ENCODE measurements around the gene CDH13. TPM values are rescaled to one million over a fixed set of nuclear protein-coding genes. Genes with fewer than 3 reads are reported as not detected.

Gene CDH13
- total and polyA plus RNA-seq, 10 of the 15 experiments (the other 5 are each of a cell fraction or from before 2014, with no cell fraction given), result under 0.01 to 0.05 TPM; not detected in 8

- Histone ChIP-seq H3K4me1 (ENCODE audit: control insufficient read depth, insufficient read depth, low read length) (no peaks in the 10 kb centered on the region), H3K4me2 (ENCODE audit: control insufficient read depth, insufficient read depth) (no peak overlapping the region), H3K27ac (ENCODE audit: control insufficient read depth, insufficient read depth) (no peak overlapping the region), H3K36me3 (ENCODE audit: control insufficient read depth in 2 of 2, insufficient read depth in 2 of 2, low read length in 1 of 2) (no peaks in the 10 kb centered on the region), H3K9ac (ENCODE audit: control insufficient read depth, insufficient read depth, low read length) (no peak overlapping the region), H3K9me3 (replicated peaks; ENCODE audit: control insufficient read depth, insufficient read depth, low read length) (no peaks in the 10 kb centered on the region), H4K20me1 (ENCODE audit: control insufficient read depth, insufficient read depth) (no peaks in the 10 kb centered on the region), H3K27me3 (replicated peaks in 1 of 2; ENCODE audit: control insufficient read depth in 2 of 2, insufficient read depth in 2 of 2, low read length in 1 of 2) (no peaks in the 10 kb centered on the region), H3K4me3 (no peak overlapping the region), H2AFZ (ENCODE audit: control insufficient read depth, low read depth, low read length) (no peak overlapping the region), H3K79me2 (ENCODE audit: control insufficient read depth, insufficient read depth, low read length) (no peaks in the 10 kb centered on the region)
- intact Hi-C loops (cut with micrococcal nuclease; ENCODE audit: unreplicated experiment), result no loop called here
- TF ChIP-seq RB1 (IDR thresholded peaks at IDR 0.05; ENCODE audit: borderline replicate concordance) (no peak), ZNF217 (IDR thresholded peaks at IDR 0.05) (no peak), PAX8 (IDR thresholded peaks at IDR 0.05) (no peak), IRF3 (IDR thresholded peaks at IDR 0.05) (no peak), EGR1 (IDR thresholded peaks at IDR 0.05; ENCODE audit: borderline replicate concordance in 1 of 2, low read depth in 2 of 2, low read length in 2 of 2) (no peak), ZNF622 (IDR thresholded peaks at IDR 0.05) (no peak), ZNF274 (IDR thresholded peaks at IDR 0.05; ENCODE audit: insufficient read depth, insufficient read length) (no peak), POLR2AphosphoS5 (IDR thresholded peaks at IDR 0.05; ENCODE audit: low read length) (no peak), NRF1 (conservative IDR thresholded peaks at IDR 0.05; ENCODE audit: low read depth, low read length) (no peak), NR2F1 (conservative IDR thresholded peaks at IDR 0.05) (no peak), RUNX3 (IDR thresholded peaks at IDR 0.05; ENCODE audit: low read length) (no peak), CREM (IDR thresholded peaks at IDR 0.05; ENCODE audit: low read depth) (no peak), YY1 (IDR thresholded peaks at IDR 0.05; ENCODE audit: low read depth, low read length) (no peak), TAF1 (IDR thresholded peaks at IDR 0.05; ENCODE audit: borderline replicate concordance, low read depth, low read length) (no peak), NFYB (IDR thresholded peaks at IDR 0.05; ENCODE audit: insufficient read depth, low read depth, low read length) (no peak), BCL11A (IDR thresholded peaks at IDR 0.05; ENCODE audit: low read depth, low read length) (no peak), CHD4 (IDR thresholded peaks at IDR 0.05) (no peak)
- TF ChIP-seq, protein P1, sequence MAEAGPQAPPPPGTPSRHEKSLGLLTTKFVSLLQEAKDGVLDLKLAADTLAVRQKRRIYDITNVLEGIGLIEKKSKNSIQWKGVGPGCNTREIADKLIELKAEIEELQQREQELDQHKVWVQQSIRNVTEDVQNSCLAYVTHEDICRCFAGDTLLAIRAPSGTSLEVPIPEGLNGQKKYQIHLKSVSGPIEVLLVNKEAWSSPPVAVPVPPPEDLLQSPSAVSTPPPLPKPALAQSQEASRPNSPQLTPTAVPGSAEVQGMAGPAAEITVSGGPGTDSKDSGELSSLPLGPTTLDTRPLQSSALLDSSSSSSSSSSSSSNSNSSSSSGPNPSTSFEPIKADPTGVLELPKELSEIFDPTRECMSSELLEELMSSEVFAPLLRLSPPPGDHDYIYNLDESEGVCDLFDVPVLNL (IDR thresholded peaks at IDR 0.05; ENCODE audit: low read depth, low read length), result no peak
- TF ChIP-seq, protein P2, sequence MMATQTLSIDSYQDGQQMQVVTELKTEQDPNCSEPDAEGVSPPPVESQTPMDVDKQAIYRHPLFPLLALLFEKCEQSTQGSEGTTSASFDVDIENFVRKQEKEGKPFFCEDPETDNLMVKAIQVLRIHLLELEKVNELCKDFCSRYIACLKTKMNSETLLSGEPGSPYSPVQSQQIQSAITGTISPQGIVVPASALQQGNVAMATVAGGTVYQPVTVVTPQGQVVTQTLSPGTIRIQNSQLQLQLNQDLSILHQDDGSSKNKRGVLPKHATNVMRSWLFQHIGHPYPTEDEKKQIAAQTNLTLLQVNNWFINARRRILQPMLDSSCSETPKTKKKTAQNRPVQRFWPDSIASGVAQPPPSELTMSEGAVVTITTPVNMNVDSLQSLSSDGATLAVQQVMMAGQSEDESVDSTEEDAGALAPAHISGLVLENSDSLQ (IDR thresholded peaks at IDR 0.05), result no peak
- ChIA-PET SMC1A (ENCODE audit: uncharacterized antibody, unreplicated experiment) (no interaction called here), CTCF (no interaction called here), POLR2A (no interaction called here), RAD21 (ENCODE audit: unreplicated experiment) (no interaction called here)
- FAIRE-seq (no peak), DNase-seq (ENCODE audit: low read depth, low spot score) (no peak), ATAC-seq (no peak)
- WGBS (ENCODE audit: insufficient coverage, insufficient replicate concordance, low lambda C conversion rate, missing lambda C conversion rate), result 4% methylated on average over 2 of the region's 2 CpGs
- in situ Hi-C loops (cut with MboI), result no loop called here
- no TSS peak for BruUV-seq (replicated peaks)
These were observed 688.5 kb downstream of the CDH13 start for GRCh38 chr16:83315271-83315670.
